ENCODE measurements around the gene PDGFA. TPM values are rescaled to one million over a fixed set of nuclear protein-coding genes. Genes with fewer than 3 reads are reported as not detected.

Gene PDGFA
- total and polyA plus RNA-seq, 11 donors: 11.8 to 50.9 (median 20.3) TPM

- Histone ChIP-seq H3K4me3 (no peak overlapping the region), H3K36me3 (peaks cover 0 to 37% (median 30%) of the 10 kb centered on the region in 9 donors), H3K9me3 (no peaks in the 10 kb centered on the region), H3K27me3 (peaks cover 0 to 16% (median 0%) of the 10 kb centered on the region in 9 donors), H3K27ac (peak overlapping the region in 3 of 12 donors; percentile 14 to 97 (median 57)), H3K4me1 (peaks cover 0 to 54% (median 25%) of the 10 kb centered on the region in 12 donors)
- ATAC-seq (peak in 2 of 4 donors; percentile 3 to 6), DNase-seq (peak in 3 of 5 donors; percentile 19 to 59 (median 52))
- no peak for TF ChIP-seq CTCF (IDR thresholded peaks at IDR 0.05)
- no peak for TF ChIP-seq POLR2A (IDR thresholded peaks at IDR 0.05)
- intact Hi-C loops (cut with DNase I): loop anchor here in 5 of 10 donors (5.0 to 10.0 kb wide), 5 partner anchors 142 to 362 kb away; partner anchors contain the start of gene GET4 (in 1 of the 5)
- 68 to 75% (median 71%) methylated on average over 30 to 32 of the region's 32 CpGs for WGBS, 4 donors
These were observed 6.9 kb downstream of the PDGFA start for GRCh38 chr7:512541-513311.

- DNase-seq (peak in 1 of 5 donors; percentile 20), ATAC-seq (no peak)
- H3K27me3 ChIP-seq: peaks cover 0 to 11% (median 0%) of the 10 kb centered on the region in 9 donors
- peaks cover 0 to 42% (median 30%) of the 10 kb centered on the region in 9 donors for H3K36me3 ChIP-seq
- TF ChIP-seq CTCF (IDR thresholded peaks at IDR 0.05): no peak
- no peak for TF ChIP-seq POLR2A (IDR thresholded peaks at IDR 0.05)
- H3K4me3 ChIP-seq: no peak overlapping the region
- no peaks in the 10 kb centered on the region for H3K9me3 ChIP-seq
- intact Hi-C loops (cut with DNase I): loop anchor here in 5 of 10 donors (5.0 to 10.0 kb wide), 5 partner anchors 143 to 363 kb away; partner anchors contain the start of gene GET4 (in 1 of the 5)
- WGBS, 4 donors: 87 to 91% (median 89%) methylated on average over 10 to 19 of the region's 19 CpGs
- H3K27ac ChIP-seq: peak overlapping the region in 2 of 12 donors; percentile 57 to 97
- H3K4me1 ChIP-seq: peaks cover 0 to 50% (median 25%) of the 10 kb centered on the region in 12 donors
These were observed 7.5 kb downstream of the PDGFA start for GRCh38 chr7:512146-512510.

GRCh38 chr7:511476-512145, 8.0 kb downstream of the PDGFA start:
- ATAC-seq: no peak
- Histone ChIP-seq H3K4me1 (peaks cover 0 to 45% (median 24%) of the 10 kb centered on the region in 12 donors), H3K27me3 (peaks cover 0 to 7% (median 0%) of the 10 kb centered on the region in 9 donors), H3K4me3 (no peak overlapping the region), H3K9me3 (no peaks in the 10 kb centered on the region), H3K36me3 (peaks cover 0 to 45% (median 30%) of the 10 kb centered on the region in 9 donors), H3K27ac (peak overlapping the region in 1 of 12 donors; percentile 57)
- DNase-seq: peak in 3 of 5 donors; percentile 9 to 52 (median 20)
- intact Hi-C loops (cut with DNase I): loop anchor here in 5 of 10 donors (5.0 to 10.0 kb wide), 5 partner anchors 143 to 363 kb away; partner anchors contain the start of gene GET4 (in 1 of the 5)
- WGBS, 4 donors: 94 to 95% (median 94%) methylated on average over 24 to 25 of the region's 25 CpGs
- no peak for TF ChIP-seq POLR2A (IDR thresholded peaks at IDR 0.05)

GRCh38 chr7:510782-511281, 8.8 kb downstream of the PDGFA start:
- H3K36me3 ChIP-seq: peaks cover 0 to 53% (median 30%) of the 10 kb centered on the region in 9 donors
- peak overlapping the region in 1 of 12 donors; percentile 5 for H3K27ac ChIP-seq
- ATAC-seq: no peak
- TF ChIP-seq CTCF (IDR thresholded peaks at IDR 0.05): no peak
- no peak for TF ChIP-seq POLR2A (IDR thresholded peaks at IDR 0.05)
- no peak overlapping the region for H3K4me3 ChIP-seq
- peaks cover 0 to 37% (median 20%) of the 10 kb centered on the region in 12 donors for H3K4me1 ChIP-seq
- no peaks in the 10 kb centered on the region for H3K9me3 ChIP-seq
- intact Hi-C loops (cut with DNase I): loop anchor here in 5 of 10 donors (5.0 to 10.0 kb wide), 5 partner anchors 144 to 364 kb away; partner anchors contain the start of gene GET4 (in 1 of the 5)
- peak in 3 of 5 donors; percentile 20 to 52 (median 20) for DNase-seq
- no peaks in the 10 kb centered on the region for H3K27me3 ChIP-seq
- 84 to 86% (median 86%) methylated on average over 24 to 25 of the region's 25 CpGs for WGBS, 4 donors
